ENCODE data around the gene EYS. TPM values are rescaled to one million over a fixed set of nuclear protein-coding genes. Genes with fewer than 3 reads are reported as not detected.

EYS gene
- total and polyA plus RNA-seq, 8 donors, result 0.55 to 0.58 TPM; not detected in 6

DNA sequence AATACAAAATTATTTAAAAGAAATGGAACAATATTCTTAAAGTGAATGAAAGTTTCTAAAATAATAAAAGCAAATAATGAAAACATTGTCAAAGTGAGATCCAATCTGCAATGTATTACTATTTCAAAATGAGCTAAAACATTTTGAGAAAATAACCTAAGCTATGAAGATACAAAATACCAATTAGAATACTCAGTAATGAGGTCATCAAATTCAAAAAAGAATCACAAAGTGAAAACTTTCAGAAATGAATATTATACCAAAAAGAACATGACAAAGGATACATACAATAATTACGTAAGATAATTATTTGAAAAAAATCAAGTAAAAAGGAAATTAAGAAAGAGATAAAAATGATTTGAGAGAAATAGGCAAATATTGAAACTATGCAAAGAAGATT is 634.5 kb downstream of the EYS start:
- DNase-seq, result no peak
- H3K9me3 ChIP-seq, result no peaks in the 10 kb centered on the region
- H3K4me1 ChIP-seq, result no peaks in the 10 kb centered on the region
- no peak overlapping the region for H3K27ac ChIP-seq
- H3K36me3 ChIP-seq, result no peaks in the 10 kb centered on the region
- H3K4me3 ChIP-seq, result no peak overlapping the region
- no peak for TF ChIP-seq POLR2AphosphoS5 (IDR thresholded peaks at IDR 0.05)
- TF ChIP-seq, protein P1, sequence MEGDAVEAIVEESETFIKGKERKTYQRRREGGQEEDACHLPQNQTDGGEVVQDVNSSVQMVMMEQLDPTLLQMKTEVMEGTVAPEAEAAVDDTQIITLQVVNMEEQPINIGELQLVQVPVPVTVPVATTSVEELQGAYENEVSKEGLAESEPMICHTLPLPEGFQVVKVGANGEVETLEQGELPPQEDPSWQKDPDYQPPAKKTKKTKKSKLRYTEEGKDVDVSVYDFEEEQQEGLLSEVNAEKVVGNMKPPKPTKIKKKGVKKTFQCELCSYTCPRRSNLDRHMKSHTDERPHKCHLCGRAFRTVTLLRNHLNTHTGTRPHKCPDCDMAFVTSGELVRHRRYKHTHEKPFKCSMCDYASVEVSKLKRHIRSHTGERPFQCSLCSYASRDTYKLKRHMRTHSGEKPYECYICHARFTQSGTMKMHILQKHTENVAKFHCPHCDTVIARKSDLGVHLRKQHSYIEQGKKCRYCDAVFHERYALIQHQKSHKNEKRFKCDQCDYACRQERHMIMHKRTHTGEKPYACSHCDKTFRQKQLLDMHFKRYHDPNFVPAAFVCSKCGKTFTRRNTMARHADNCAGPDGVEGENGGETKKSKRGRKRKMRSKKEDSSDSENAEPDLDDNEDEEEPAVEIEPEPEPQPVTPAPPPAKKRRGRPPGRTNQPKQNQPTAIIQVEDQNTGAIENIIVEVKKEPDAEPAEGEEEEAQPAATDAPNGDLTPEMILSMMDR (IDR thresholded peaks at IDR 0.05), result no peak
- TF ChIP-seq EP300 (IDR thresholded peaks at IDR 0.05), result no peak
- TF ChIP-seq POLR2A (IDR thresholded peaks at IDR 0.05), result no peak
- H3K27me3 ChIP-seq, result no peaks in the 10 kb centered on the region
- WGBS, 5 donors, result 82 to 96% (median 88%) methylated on average over 1 of the region's 1 CpG
- intact Hi-C loops (cut with DNase I; ENCODE audit: low total_unique reads), result no loop called here

DNA sequence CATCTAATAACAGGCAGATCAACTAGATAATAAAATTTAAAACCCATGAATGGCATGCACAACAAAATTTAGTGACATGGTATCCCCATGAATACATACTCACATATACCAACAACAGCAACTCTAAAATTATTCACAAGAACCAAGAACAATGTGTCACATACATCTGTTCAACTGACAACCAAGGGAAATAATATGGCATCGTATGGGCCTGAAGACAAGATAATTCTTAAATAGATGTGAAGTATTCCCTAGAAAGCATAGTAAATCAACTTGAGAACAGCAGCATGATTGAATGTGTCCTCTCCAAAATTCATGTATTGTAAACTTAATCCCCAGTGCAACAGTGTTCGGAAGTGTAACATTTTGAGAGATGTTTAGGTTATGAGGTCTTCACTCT is 635.5 kb downstream of the EYS start:
- Histone ChIP-seq H3K9me3 (no peaks in the 10 kb centered on the region), H3K36me3 (no peaks in the 10 kb centered on the region), H3K4me1 (no peaks in the 10 kb centered on the region), H3K27ac (no peak overlapping the region), H3K4me3 (no peak overlapping the region), H3K27me3 (no peaks in the 10 kb centered on the region)
- 78 to 89% (median 87%) methylated on average over 2 of the region's 2 CpGs for WGBS, 5 donors
- intact Hi-C loops (cut with DNase I; ENCODE audit: low total_unique reads), result no loop called here
- DNase-seq, result no peak
- TF ChIP-seq POLR2A (IDR thresholded peaks at IDR 0.05) (no peak), POLR2AphosphoS5 (IDR thresholded peaks at IDR 0.05) (no peak), EP300 (IDR thresholded peaks at IDR 0.05) (no peak)
- TF ChIP-seq, protein P1 (IDR thresholded peaks at IDR 0.05), result no peak

DNA sequence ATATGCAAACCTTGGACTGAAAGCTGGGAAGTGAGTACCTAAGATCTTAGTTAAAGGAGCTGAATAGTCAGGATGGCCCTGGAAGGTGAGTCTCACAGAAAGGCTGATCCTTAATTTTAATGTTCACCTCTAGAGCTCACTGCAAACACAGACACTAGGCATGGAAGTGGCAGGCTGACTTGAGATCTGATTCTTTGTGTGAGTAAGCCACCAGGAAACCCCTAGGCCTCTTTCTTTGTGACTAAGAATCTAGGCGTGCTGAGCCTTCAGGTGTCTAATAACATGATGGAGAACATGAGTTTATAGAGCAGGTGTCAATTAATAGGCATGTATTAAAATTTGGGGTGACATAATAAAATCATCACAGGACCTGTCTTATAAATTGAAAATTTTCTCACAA is 642.2 kb downstream of the EYS start:
- 50 to 83% (median 77%) methylated on average over 1 of the region's 1 CpG for WGBS, 5 donors
- Histone ChIP-seq H3K4me1 (no peaks in the 10 kb centered on the region), H3K4me3 (no peak overlapping the region), H3K9me3 (peaks cover 0 to 4% (median 0%) of the 10 kb centered on the region in 4 donors), H3K27ac (no peak overlapping the region), H3K27me3 (no peaks in the 10 kb centered on the region), H3K36me3 (no peaks in the 10 kb centered on the region)
- TF ChIP-seq POLR2AphosphoS5 (IDR thresholded peaks at IDR 0.05), result no peak
- TF ChIP-seq, protein P1 (IDR thresholded peaks at IDR 0.05), result no peak
- no peak for TF ChIP-seq EP300 (IDR thresholded peaks at IDR 0.05)
- TF ChIP-seq POLR2A (IDR thresholded peaks at IDR 0.05), result no peak
- intact Hi-C loops (cut with DNase I; ENCODE audit: low total_unique reads), result no loop called here
- DNase-seq, result no peak

DNA sequence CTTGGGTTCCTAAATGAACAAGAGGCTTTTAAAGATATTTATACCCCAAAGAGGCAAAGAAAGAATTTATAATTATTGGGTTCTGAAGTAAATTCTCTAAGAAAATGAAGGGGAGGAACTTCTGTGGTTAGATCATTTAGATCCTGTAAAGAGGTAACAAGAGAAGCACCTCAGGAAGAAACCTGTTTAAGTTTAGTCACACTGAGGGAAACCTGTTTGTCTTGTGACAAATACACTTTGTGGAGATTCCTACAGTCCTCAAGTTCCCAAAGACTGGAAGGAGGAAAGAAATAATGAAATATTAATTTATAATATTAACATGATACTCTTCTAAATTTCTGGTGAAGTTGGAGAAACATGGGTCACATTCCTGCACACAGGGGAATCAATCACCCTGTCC is 647.5 kb downstream of the EYS start:
- Histone ChIP-seq H3K36me3 (no peaks in the 10 kb centered on the region), H3K27me3 (no peaks in the 10 kb centered on the region), H3K9me3 (no peaks in the 10 kb centered on the region), H3K4me3 (no peak overlapping the region), H3K4me1 (no peaks in the 10 kb centered on the region), H3K27ac (no peak overlapping the region)
- DNase-seq, result no peak
- TF ChIP-seq, protein P1 (IDR thresholded peaks at IDR 0.05), result no peak
- TF ChIP-seq POLR2AphosphoS5 (IDR thresholded peaks at IDR 0.05) (no peak), EP300 (IDR thresholded peaks at IDR 0.05) (no peak), POLR2A (IDR thresholded peaks at IDR 0.05) (no peak)
- intact Hi-C loops (cut with DNase I; ENCODE audit: low total_unique reads), result no loop called here

Measured in stomach (tissue), 9 donors.